ENCODE measurements around the gene TAF6.
A peak's percentile ranks its signal among the peaks of the same experiment; 100 is the strongest.

DNA sequence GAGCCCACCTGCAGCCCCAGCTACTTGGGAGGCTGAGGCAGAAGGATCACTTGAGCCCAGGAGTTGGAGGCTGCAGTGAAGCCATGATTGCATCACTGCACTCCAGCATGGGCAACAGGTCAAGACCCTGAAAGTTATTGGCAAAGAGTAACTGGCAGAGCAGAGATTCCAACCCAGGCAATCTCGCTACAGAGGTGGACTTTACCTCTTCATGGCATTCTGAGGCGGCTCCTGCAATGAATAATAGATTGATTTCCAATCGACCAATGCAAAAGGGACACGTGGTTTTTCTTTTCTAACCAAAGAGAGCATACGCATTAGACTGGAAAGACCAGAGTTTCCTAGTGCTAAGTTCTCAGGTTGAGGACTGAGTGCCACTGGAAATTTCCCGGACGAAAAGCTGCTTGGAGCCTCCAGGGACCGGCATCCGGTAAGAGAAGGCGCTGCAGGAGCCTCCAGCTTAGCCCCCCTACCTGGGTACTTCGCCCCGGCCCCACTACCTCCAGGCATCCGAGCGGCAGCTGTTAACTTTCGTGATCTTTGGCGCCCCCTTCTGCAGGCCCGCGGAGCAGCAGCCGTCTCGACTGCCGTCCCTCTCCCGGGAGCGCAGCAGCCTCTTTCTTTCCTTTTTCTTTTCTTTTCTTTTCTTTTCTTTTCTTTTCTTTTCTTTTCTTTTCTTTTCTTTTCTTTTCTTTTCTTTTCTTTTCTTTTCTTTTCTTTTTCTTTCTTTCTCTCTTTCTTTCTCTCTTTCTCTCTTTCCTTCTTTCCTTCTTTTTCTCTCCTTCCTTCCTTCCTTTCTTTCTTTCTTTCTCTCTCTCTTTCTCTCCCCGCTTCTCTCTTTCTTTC is 11.7 kb upstream of the TAF6 start:
- no peak for TF ChIP-seq FOSL2 (IDR thresholded peaks at IDR 0.05)
- TF ChIP-seq FOSL2 (CRISPR knock-in tag; IDR thresholded peaks at IDR 0.05), result no peak
- no peak for TF ChIP-seq RCOR1 (IDR thresholded peaks at IDR 0.05; ENCODE audit: low read depth, low read length)
- TF ChIP-seq, protein P1, sequence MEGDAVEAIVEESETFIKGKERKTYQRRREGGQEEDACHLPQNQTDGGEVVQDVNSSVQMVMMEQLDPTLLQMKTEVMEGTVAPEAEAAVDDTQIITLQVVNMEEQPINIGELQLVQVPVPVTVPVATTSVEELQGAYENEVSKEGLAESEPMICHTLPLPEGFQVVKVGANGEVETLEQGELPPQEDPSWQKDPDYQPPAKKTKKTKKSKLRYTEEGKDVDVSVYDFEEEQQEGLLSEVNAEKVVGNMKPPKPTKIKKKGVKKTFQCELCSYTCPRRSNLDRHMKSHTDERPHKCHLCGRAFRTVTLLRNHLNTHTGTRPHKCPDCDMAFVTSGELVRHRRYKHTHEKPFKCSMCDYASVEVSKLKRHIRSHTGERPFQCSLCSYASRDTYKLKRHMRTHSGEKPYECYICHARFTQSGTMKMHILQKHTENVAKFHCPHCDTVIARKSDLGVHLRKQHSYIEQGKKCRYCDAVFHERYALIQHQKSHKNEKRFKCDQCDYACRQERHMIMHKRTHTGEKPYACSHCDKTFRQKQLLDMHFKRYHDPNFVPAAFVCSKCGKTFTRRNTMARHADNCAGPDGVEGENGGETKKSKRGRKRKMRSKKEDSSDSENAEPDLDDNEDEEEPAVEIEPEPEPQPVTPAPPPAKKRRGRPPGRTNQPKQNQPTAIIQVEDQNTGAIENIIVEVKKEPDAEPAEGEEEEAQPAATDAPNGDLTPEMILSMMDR (IDR thresholded peaks at IDR 0.05), result peak; percentile 80
